Mammary microvascular endothelial cell (primary cell): ENCODE measurements around the gene AFG1L. TPM values are rescaled to one million over a fixed set of nuclear protein-coding genes. Genes with fewer than 3 reads are reported as not detected.

Experiments used
- total RNA-seq: library from RNA; depleted of rRNA; stranded (reverse); fragments of >200 nt; gene quantifications from 2 replicates; pipeline ENCODE4 v1.2.3, GENCODE V29; 2015

AFG1L gene
- 1.5 and 2.3 TPM in 2 replicates for total RNA-seq

DNA sequence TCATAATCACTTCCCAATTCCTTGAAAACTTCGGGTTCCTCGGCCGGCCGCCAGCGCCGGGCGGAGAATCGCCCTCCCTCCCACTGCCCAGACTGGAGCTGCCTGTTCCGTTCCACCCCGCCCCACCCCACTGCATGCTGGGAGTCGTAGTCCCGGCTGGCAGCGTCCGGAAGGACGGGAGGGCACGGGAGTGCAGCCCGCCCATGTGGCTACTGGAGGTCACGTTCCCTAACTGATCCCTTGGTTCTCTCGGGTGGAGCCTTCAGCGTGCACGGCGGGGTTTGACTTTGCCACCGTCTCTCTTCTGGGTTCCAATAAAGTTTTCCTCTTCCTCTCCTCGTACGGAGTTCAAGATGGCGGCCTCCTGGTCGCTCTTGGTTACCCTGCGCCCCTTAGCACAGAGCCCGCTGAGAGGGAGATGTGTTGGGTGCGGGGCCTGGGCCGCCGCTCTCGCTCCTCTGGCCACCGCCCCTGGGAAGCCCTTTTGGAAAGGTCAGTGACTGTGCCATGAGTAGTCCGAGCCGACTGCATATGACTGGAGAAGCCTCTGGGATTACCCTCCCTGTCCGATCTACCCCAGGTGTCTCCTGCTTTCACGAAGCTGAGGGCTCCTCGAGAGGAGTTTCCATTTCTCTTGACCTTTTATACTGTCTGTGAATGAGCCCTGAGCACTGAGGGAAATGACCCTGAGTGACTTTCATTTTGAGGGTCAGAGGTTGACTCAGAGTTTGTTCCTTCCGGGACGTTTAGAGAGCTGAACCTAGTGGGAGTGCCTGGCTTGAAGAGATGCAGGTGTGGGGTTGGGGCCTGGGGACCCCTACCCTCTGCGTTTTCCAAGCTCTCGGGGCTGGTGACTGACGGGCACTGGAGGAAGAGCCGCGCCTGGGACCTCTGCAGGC is at the start of gene AFG1L:
Gene AFG1L, plus strand, starts transcription at position 328 of the 899 bp plus-strand sequence. Its CDS starts 26 bp downstream, at position 354.

DNA sequence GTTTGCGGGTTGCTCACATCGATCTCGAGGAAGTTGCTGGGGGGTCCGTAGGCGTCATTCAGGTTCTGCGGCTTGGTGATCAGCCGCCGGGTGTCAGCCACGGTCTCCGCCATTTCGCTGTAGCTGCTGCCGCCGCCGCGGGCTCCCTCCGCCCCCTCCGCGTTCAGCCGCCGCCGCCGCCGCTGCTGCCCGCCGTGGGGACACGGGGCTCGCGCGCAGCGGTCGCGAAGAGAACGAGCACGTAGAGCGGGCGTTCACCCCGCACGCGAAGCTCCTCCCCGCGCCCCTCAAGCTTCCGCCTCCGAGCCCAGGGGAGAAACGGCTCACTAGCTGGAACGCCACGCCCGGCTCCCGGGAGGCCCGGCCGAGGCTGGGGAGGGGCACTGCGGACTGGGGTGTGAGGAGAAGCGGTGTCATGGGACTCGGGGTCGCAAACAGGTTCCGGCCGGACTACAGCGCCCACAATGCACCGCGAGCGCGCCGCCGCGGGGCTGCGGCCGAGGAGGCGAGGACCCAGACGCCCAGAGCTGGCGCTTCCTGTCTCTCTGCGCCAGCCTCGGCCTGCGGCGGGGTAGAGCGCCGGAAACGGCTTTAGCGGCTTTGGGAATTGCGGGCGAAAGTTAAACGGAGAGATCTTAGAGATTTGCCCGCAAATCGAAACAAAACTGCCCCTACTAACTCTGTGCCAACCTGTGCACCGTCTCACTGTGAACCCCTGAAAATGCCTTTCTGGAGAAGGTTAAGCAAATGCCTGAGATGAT is 33.9 kb upstream of the AFG1L start, which contains the start of gene SNX3:
Gene SNX3, minus strand, starts transcription at position 232 of the 761 bp plus-strand sequence. Its CDS starts 119 bp downstream, at position 113.

DNA sequence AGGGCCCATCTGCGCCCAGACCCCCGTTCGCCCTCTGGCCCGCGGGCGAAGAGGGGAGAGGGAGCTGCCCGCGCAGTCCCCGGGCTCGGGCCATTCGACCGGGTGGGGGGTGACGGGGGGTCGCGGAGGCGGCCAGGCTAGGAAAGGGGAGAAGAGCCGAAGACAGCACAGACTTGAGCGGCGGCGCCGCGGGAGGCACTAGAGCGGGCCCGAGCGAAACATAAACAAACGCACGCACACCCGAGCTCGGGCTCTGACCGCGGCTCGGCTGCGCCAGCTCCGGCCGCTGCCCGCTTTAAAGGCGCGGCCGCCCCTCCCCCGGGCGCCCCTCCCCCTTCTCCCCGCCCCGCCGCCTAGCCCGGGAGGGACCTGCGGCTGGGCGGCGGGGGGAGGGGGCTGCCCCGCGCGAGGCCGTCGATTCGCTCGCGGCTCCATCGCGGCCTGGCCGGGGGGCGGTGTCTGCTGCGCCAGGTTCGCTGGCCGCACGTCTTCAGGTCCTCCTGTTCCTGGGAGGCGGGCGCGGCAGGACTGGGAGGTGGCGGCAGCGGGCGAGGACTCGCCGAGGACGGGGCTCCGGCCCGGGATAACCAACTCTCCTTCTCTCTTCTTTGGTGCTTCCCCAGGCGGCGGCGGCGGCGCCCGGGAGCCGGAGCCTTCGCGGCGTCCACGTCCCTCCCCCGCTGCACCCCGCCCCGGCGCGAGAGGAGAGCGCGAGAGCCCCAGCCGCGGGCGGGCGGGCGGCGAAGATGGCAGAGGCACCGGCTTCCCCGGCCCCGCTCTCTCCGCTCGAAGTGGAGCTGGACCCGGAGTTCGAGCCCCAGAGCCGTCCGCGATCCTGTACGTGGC is 265.8 kb downstream of the AFG1L start, which contains the start of gene FOXO3:
Gene FOXO3, plus strand, starts transcription at position 455 of the 846 bp plus-strand sequence. Its CDS starts 292 bp downstream, at position 747.

Other genes starting within 250 kb of the AFG1L start
- 35.9 and 46.2 TPM in 2 replicates for gene OSTM1, start 220.3 kb upstream of the AFG1L start, total RNA-seq
- gene NR2E1, start 129.0 kb upstream of the AFG1L start, total RNA-seq = not detected in 2 replicates
- 203 and 211 TPM in 2 replicates for gene SNX3, start 34.0 kb upstream of the AFG1L start, total RNA-seq